H9 (cell line): ENCODE data around the gene ASB16. TPM values are rescaled to one million over a fixed set of nuclear protein-coding genes. Genes with fewer than 3 reads are reported as not detected.

ENCODE experiments used
- DNase-seq: peaks from one replicate; pipeline ENCODE4 v3.0.0-alpha.2; 2017
- H2AFZ ChIP-seq: one replicate; pipeline ENCODE4 v1.6.1; 2013; ENCODE audit warnings: mild to moderate bottlenecking, low read length, control low read depth, moderate library complexity
- H2AK5ac ChIP-seq: 2 replicates; pipeline ENCODE4 v1.6.1; 2013; ENCODE audit warnings: low read length, control low read depth, mixed read lengths; ENCODE audit not compliant: insufficient read length
- H2BK120ac ChIP-seq: one replicate; pipeline ENCODE4 v1.6.1; 2013; ENCODE audit warnings: low read depth, mild to moderate bottlenecking, low read length, control low read depth, inconsistent platforms; ENCODE audit not compliant: poor library complexity, severe bottlenecking
- H2BK12ac ChIP-seq: 2 replicates; pipeline ENCODE4 v1.6.1; 2013; ENCODE audit warnings: low read length, control low read depth, mixed read lengths, low read depth; ENCODE audit not compliant: insufficient read length
- H2BK15ac ChIP-seq: 2 replicates; pipeline ENCODE4 v1.6.1; 2013; ENCODE audit warnings: low read depth, low read length, control low read depth
- H2BK20ac ChIP-seq: one replicate; pipeline ENCODE4 v1.6.1; 2013; ENCODE audit warnings: low read depth, mild to moderate bottlenecking, low read length, control low read depth, inconsistent platforms; ENCODE audit not compliant: poor library complexity, severe bottlenecking
- H2BK5ac ChIP-seq: 2 replicates; pipeline ENCODE4 v1.6.1; 2013; ENCODE audit warnings: low read length, control low read depth, mixed read lengths; ENCODE audit not compliant: insufficient read length
- H3K14ac ChIP-seq: 2 replicates; pipeline ENCODE4 v1.6.1; 2013; ENCODE audit warnings: low read length, control low read depth; ENCODE audit not compliant: insufficient read depth
- H3K18ac ChIP-seq: 2 replicates; pipeline ENCODE4 v1.6.1; 2013; ENCODE audit warnings: low read depth, mild to moderate bottlenecking, mixed read lengths, low read length, control low read depth; ENCODE audit not compliant: insufficient read length
- H3K23ac ChIP-seq: 2 replicates; pipeline ENCODE4 v1.6.1; 2013; ENCODE audit warnings: low read length, control low read depth, mixed read lengths, low read depth; ENCODE audit not compliant: insufficient read length
- H3K23me2 ChIP-seq: 2 replicates; pipeline ENCODE4 v1.6.1; 2013; ENCODE audit warnings: low read depth, mild to moderate bottlenecking, mixed read lengths, low read length, control low read depth; ENCODE audit not compliant: insufficient read length, poor library complexity, severe bottlenecking
- H3K27ac ChIP-seq: 2 replicates; pipeline ENCODE4 v1.5.1; 2013; ENCODE audit warnings: low read length, control low read depth, mixed read lengths, low read depth; ENCODE audit not compliant: insufficient read length
- H3K27me3 ChIP-seq: 2 replicates; pipeline ENCODE4 v1.6.1; 2013; ENCODE audit warnings: low read length, control low read depth, inconsistent platforms; ENCODE audit not compliant: insufficient read depth
- H3K4ac ChIP-seq: 2 replicates; pipeline ENCODE4 v1.6.1; 2013; ENCODE audit warnings: low read depth, mild to moderate bottlenecking, control low read depth, inconsistent platforms, low read length, moderate library complexity
- H3K4me1 ChIP-seq: 2 replicates; pipeline ENCODE4 v1.6.1; 2013; ENCODE audit warnings: low read length, control low read depth, inconsistent platforms; ENCODE audit not compliant: insufficient read depth
- H3K4me2 ChIP-seq: 2 replicates; pipeline ENCODE4 v1.6.1; 2013; ENCODE audit warnings: low read length, control low read depth, mixed read lengths; ENCODE audit not compliant: insufficient read length, insufficient read depth
- H3K56ac ChIP-seq: 2 replicates; pipeline ENCODE4 v1.6.1; 2013; ENCODE audit warnings: low read depth, mild to moderate bottlenecking, mixed read lengths, low read length, control low read depth; ENCODE audit not compliant: insufficient read length
- H3K79me1 ChIP-seq: 2 replicates; pipeline ENCODE4 v1.6.1; 2013; ENCODE audit warnings: low read depth, mild to moderate bottlenecking, moderate library complexity, low read length, control low read depth, inconsistent platforms; ENCODE audit not compliant: insufficient read depth, poor library complexity, severe bottlenecking
- H3K79me2 ChIP-seq: 2 replicates; pipeline ENCODE4 v1.6.1; 2013; ENCODE audit warnings: low read length, control low read depth, inconsistent platforms; ENCODE audit not compliant: insufficient read depth
- H3K9ac ChIP-seq: 2 replicates; pipeline ENCODE4 v1.6.1; 2013; ENCODE audit warnings: low read length, control low read depth, mixed read lengths; ENCODE audit not compliant: insufficient read length; ENCODE audit errors: extremely low read depth
- H3K9me3 ChIP-seq: one replicate; pipeline ENCODE4 v1.6.1; 2013; ENCODE audit warnings: low read depth, low read length, inconsistent platforms; ENCODE audit not compliant: control insufficient read depth
- H3T11ph ChIP-seq: one replicate; pipeline ENCODE4 v1.6.1; 2013; ENCODE audit warnings: mild to moderate bottlenecking, low read length, control low read depth, inconsistent platforms
- H4K20me1 ChIP-seq: one replicate; pipeline ENCODE4 v1.6.1; 2013; ENCODE audit not compliant: control insufficient read depth, insufficient read length, insufficient read depth
- H4K5ac ChIP-seq: 2 replicates; pipeline ENCODE4 v1.6.1; 2013; ENCODE audit warnings: low read depth, mild to moderate bottlenecking, mixed read lengths, low read length, control low read depth; ENCODE audit not compliant: insufficient read length
- H4K8ac ChIP-seq: replicated peaks from 2 replicates; pipeline ENCODE4 v1.6.1; 2013; ENCODE audit warnings: low read length, control low read depth, mixed read lengths, low read depth; ENCODE audit not compliant: insufficient read length
- H4K91ac ChIP-seq: 2 replicates; pipeline ENCODE4 v1.6.1; 2013; ENCODE audit warnings: low read depth, mild to moderate bottlenecking, moderate library complexity, mixed read lengths, low read length, control low read depth; ENCODE audit not compliant: insufficient read length
- H3K27ac Mint-ChIP-seq, 3 experiments: 2 replicates in 2 of 3; 3 replicates in 1 of 3; pipeline ENCODE4 v1.8.0; 2020 to 2021; ENCODE audit warnings: mixed read lengths in 3 of 3, mild to moderate bottlenecking in 1 of 3, moderate library complexity in 1 of 3
- H3K27me3 Mint-ChIP-seq: 2 replicates; pipeline ENCODE4 v1.8.0; 2021; ENCODE audit warnings: low read depth, mild to moderate bottlenecking, moderate library complexity, mixed read lengths
- H3K36me3 Mint-ChIP-seq, 3 experiments: 2 replicates in 2 of 3; 3 replicates in 1 of 3; pipeline ENCODE4 v1.8.0; 2020 to 2021; ENCODE audit warnings: low read depth in 3 of 3, mixed read lengths in 3 of 3; ENCODE audit not compliant: insufficient read depth in 1 of 3
- H3K4me1 Mint-ChIP-seq, 2 experiments: 2 replicates each; pipeline ENCODE4 v1.8.0; 2020; ENCODE audit warnings: mixed read lengths in 2 of 2
- H3K4me3 Mint-ChIP-seq, 2 experiments: 2 replicates in 1 of 2; 3 replicates in 1 of 2; pipeline ENCODE4 v1.8.0; 2020 to 2021; ENCODE audit warnings: mild to moderate bottlenecking in 2 of 2, mixed read lengths in 2 of 2, moderate library complexity in 1 of 2
- H3K9me3 Mint-ChIP-seq, 2 experiments: 2 replicates in 1 of 2; 3 replicates in 1 of 2; pipeline ENCODE4 v1.8.0; 2020; ENCODE audit warnings: mild to moderate bottlenecking in 2 of 2, mixed read lengths in 2 of 2, moderate library complexity in 1 of 2
- CTCF ChIP-seq: fragments of 200-600 bp; sonication (generic); conservative IDR thresholded peaks from 3 replicates; pipeline ENCODE4 v1.8.0; 2021; ENCODE audit warnings: antibody characterized with exemption, mild to moderate bottlenecking
- WGBS: extraction: QIAGEN DNeasy Blood & Tissue Kit; methylation state at CpG from one replicate; pipeline ENCODE4 v1.1.7; 2013; ENCODE audit warnings: missing lambda C conversion rate, low lambda C conversion rate, mixed read lengths; ENCODE audit not compliant: insufficient read length; ENCODE audit errors: extremely low coverage; 5-methylcytosine and 5-hydroxymethylcytosine counted together
- total RNA-seq: library from RNA; stranded (reverse); gene quantifications from 2 replicates; pipeline ENCODE4 v1.2.1, GENCODE V29; 2021

The ASB16 gene
- total RNA-seq, 1 experiment from 2014 or later, result 0.90 TPM

- Histone ChIP-seq H3K4ac (no peak overlapping the region), H3K27me3 (no peaks in the 10 kb centered on the region), H4K91ac (no peak overlapping the region), H3K9me3 (no peaks in the 10 kb centered on the region), H2BK5ac (no peak overlapping the region), H2BK12ac (no peak overlapping the region), H3K79me2 (no peaks in the 10 kb centered on the region), H2BK120ac (no peak overlapping the region), H3K79me1 (no peaks in the 10 kb centered on the region), H2BK20ac (no peak overlapping the region), H2AK5ac (no peak overlapping the region), H3K4me1 (no peaks in the 10 kb centered on the region), H3K18ac (no peak overlapping the region), H3K23ac (no peak overlapping the region), H4K20me1 (no peaks in the 10 kb centered on the region), H3T11ph (no peak overlapping the region), H3K23me2 (no peaks in the 10 kb centered on the region), H3K14ac (no peak overlapping the region), H4K8ac (no peak overlapping the region), H3K9ac (no peak overlapping the region), H2BK15ac (no peak overlapping the region), H3K56ac (no peak overlapping the region), H3K27ac (no peak overlapping the region), H4K5ac (no peak overlapping the region), H3K4me2 (no peak overlapping the region), H2AFZ (no peak overlapping the region)
- TF ChIP-seq CTCF, result no peak
- no peak for DNase-seq
- Mint-ChIP-seq H3K9me3 (no peaks in the 10 kb centered on the region), H3K27me3 (no peaks in the 10 kb centered on the region; the same call in 1 of the 2 replicates), H3K4me1 (peaks cover 16 to 35% of the 10 kb centered on the region in 2 experiments), H3K4me3 (no peak overlapping the region), H3K36me3 (peaks cover 23 to 57% (median 40%) of the 10 kb centered on the region in 3 experiments), H3K27ac (no peak overlapping the region)
- no CpG with 5 or more reads among the region's 6 CpGs for WGBS
These were observed 36.3 kb downstream of the ASB16 start for GRCh38 chr17:44206825-44207155.
